GM12878 (cell line): Measurements from ENCODE around the gene CABLES1.

Experiments
- ATF2 ChIP-seq: IDR thresholded peaks from 2 replicates; pipeline ENCODE4 v1.6.1; 2012; ENCODE audit warnings: low read length, inconsistent platforms
- POLR2AphosphoS5 ChIP-seq: IDR thresholded peaks from 2 replicates; pipeline ENCODE4 v1.6.1; 2011; ENCODE audit warnings: mild to moderate bottlenecking, low read length, inconsistent platforms
- RELB ChIP-seq: fragments of 450-650 bp; IDR thresholded peaks from 2 replicates; pipeline ENCODE4 v1.6.1; 2017; ENCODE audit warnings: low read depth, mild to moderate bottlenecking, moderate library complexity
- SIN3A ChIP-seq: IDR thresholded peaks from 2 replicates; pipeline ENCODE4 v1.6.1; 2012; ENCODE audit warnings: low read depth, low read length, improper control_type of control experiment
- WRNIP1 ChIP-seq: IDR thresholded peaks from 2 replicates; pipeline ENCODE4 v1.6.1; 2011; ENCODE audit warnings: low read depth, low read length, improper control_type of control experiment, borderline replicate concordance
- ZBTB33 ChIP-seq: fragments of 450-650 bp; IDR thresholded peaks from 2 replicates; pipeline ENCODE4 v1.6.1; 2017; ENCODE audit warnings: mild to moderate bottlenecking
- TF ChIP-seq, protein P1 (sequence below), 3 experiments: IDR thresholded peaks in 2 of 3; conservative IDR thresholded peaks in 1 of 3; 2 replicates each; pipeline ENCODE4 v1.5.1; 2011; ENCODE audit warnings: low read depth in 3 of 3, low read length in 3 of 3, mild to moderate bottlenecking in 3 of 3, control low read depth in 2 of 3, moderate library complexity in 2 of 3, inconsistent platforms in 1 of 3, mixed read lengths in 1 of 3; ENCODE audit not compliant: control insufficient read depth in 2 of 3, insufficient read depth in 1 of 3; ENCODE audit errors: extremely low read depth in 1 of 3

DNA sequence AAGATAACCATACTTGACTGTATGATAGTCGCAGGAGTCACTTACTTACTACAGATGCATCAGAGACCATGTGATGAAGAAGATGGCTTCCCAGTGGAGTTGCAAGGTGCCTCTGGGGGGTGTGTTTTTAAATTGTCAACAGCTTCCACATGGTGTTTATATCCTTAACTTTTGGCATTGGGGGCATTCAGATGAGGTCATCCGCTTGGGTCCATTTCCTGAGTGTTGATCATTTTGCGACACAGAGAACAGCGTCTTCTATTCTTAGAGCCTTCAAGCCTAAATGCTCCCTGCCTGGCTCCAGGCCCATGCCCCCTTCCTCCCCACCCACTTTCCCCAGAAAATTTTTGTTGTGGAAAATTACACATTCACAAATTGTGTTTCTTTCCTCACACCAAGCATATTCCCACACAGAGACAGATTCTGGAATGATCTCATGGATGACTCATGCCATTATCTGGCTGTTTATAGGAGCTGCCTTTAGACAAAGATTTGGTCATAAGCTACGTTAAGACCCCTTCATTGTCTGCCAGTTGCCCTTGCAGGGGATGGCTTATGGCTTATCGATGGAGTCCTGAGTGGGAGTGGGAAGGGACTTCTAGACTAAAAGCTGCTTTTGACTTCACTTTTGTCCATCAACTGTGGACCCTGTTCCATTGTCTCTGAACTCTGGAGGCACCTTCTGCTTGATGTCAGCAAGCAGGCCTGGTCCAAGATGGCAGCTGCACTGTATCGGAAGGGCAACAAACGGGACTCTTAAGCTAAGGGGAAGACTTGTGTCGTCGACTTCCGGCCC is 91.8 kb downstream of the CABLES1 start:
- TF ChIP-seq, protein P1, sequence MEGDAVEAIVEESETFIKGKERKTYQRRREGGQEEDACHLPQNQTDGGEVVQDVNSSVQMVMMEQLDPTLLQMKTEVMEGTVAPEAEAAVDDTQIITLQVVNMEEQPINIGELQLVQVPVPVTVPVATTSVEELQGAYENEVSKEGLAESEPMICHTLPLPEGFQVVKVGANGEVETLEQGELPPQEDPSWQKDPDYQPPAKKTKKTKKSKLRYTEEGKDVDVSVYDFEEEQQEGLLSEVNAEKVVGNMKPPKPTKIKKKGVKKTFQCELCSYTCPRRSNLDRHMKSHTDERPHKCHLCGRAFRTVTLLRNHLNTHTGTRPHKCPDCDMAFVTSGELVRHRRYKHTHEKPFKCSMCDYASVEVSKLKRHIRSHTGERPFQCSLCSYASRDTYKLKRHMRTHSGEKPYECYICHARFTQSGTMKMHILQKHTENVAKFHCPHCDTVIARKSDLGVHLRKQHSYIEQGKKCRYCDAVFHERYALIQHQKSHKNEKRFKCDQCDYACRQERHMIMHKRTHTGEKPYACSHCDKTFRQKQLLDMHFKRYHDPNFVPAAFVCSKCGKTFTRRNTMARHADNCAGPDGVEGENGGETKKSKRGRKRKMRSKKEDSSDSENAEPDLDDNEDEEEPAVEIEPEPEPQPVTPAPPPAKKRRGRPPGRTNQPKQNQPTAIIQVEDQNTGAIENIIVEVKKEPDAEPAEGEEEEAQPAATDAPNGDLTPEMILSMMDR (IDR thresholded peaks at IDR 0.05 in 2 of 3, conservative IDR thresholded peaks at IDR 0.05 in 1 of 3; ENCODE audit: control insufficient read depth in 2 of 3, extremely low read depth in 1 of 3, insufficient read depth in 1 of 3, low read depth in 3 of 3, low read length in 3 of 3), result no peak
- TF ChIP-seq POLR2AphosphoS5, result no peak; the same call in 1 of the 2 replicates
- no peak for TF ChIP-seq RELB
- no peak for TF ChIP-seq ATF2
- no peak for TF ChIP-seq SIN3A
- no peak for TF ChIP-seq ZBTB33
- TF ChIP-seq WRNIP1, result no peak
